Panc1 (cell line): ENCODE measurements around the gene AP1G2. TPM values are rescaled to one million over a fixed set of nuclear protein-coding genes. Genes with fewer than 3 reads are reported as not detected.

Experiments
- ATAC-seq: fragments of 200-7000 bp; cut with Tn5 transposase; 2 replicates; pipeline ENCODE4 v1.9.1; 2020; ENCODE audit warnings: mild to moderate bottlenecking, moderate library complexity
- BruUV-seq: library from RNA; stranded (reverse); fragments of 400-500 nt; replicated peaks from 2 replicates; lab custom pipeline; 2021; lab: Mats Ljungman, UMichigan
- CTCF ChIA-PET: fragments of 300-600 bp; sonication (Branson Sonifier 250); formaldehyde crosslinking; loops from one replicate; lab custom pipeline; 2022; ENCODE audit warnings: antibody characterized with exemption; lab: Charles Lee
- POLR2A ChIA-PET: fragments of 300-600 bp; sonication (Branson Sonifier 250); formaldehyde crosslinking; loops from one replicate; lab custom pipeline; 2022; ENCODE audit warnings: antibody characterized with exemption; lab: Charles Lee
- DNase-seq: peaks from one replicate; pipeline ENCODE4 v3.0.0-alpha.2; 2010; ENCODE audit warnings: low read depth, low spot score
- H3K27ac ChIP-seq: 2 replicates; pipeline ENCODE4 v1.5.1; 2011; ENCODE audit warnings: mild to moderate bottlenecking, low read length, inconsistent platforms
- H3K27me3 ChIP-seq: fragments of 200-500 bp; sonication (Bioruptor generic); 2 replicates; pipeline ENCODE4 v1.6.0; 2014; ENCODE audit warnings: low read length, inconsistent platforms; ENCODE audit not compliant: control insufficient read depth, insufficient read depth
- H3K36me3 ChIP-seq: fragments of 200-500 bp; sonication (Bioruptor generic); 2 replicates; pipeline ENCODE4 v1.5.1; 2014; ENCODE audit warnings: inconsistent platforms, mild to moderate bottlenecking, low read length, moderate library complexity; ENCODE audit not compliant: control insufficient read depth, insufficient read depth
- H3K4me1 ChIP-seq: 2 replicates; pipeline ENCODE4 v1.5.1; 2011; ENCODE audit warnings: inconsistent platforms, mild to moderate bottlenecking, low read length, moderate library complexity; ENCODE audit not compliant: control insufficient read depth, insufficient read depth
- H3K4me3 ChIP-seq, 2 experiments: 2 replicates each; pipeline ENCODE4 v1.5.1; 2011 to 2012; ENCODE audit warnings: low read depth in 2 of 2, low read length in 2 of 2, mild to moderate bottlenecking in 2 of 2, inconsistent platforms in 1 of 2, moderate library complexity in 1 of 2
- H3K9me3 ChIP-seq: fragments of 200-500 bp; sonication (Bioruptor generic); 2 replicates; pipeline ENCODE4 v1.5.1; 2014; ENCODE audit warnings: low read depth, mild to moderate bottlenecking, inconsistent platforms, low read length, moderate library complexity; ENCODE audit not compliant: control insufficient read depth, insufficient read depth
- CTCF ChIP-seq: fragments of 450-650 bp; IDR thresholded peaks from 2 replicates; pipeline ENCODE4 v1.5.1; 2017; ENCODE audit warnings: mild to moderate bottlenecking
- POLR2AphosphoS5 ChIP-seq: IDR thresholded peaks from 2 replicates; pipeline ENCODE4 v1.6.1; 2012; ENCODE audit warnings: mild to moderate bottlenecking, low read depth, low read length, moderate library complexity
- REST ChIP-seq, 2 experiments: IDR thresholded peaks; 2 replicates each; pipeline ENCODE4 v1.6.1; 2011 to 2012; ENCODE audit warnings: low read depth in 2 of 2, control low read depth in 1 of 2, low read length in 1 of 2, mild to moderate bottlenecking in 1 of 2, moderate library complexity in 1 of 2; ENCODE audit not compliant: insufficient read depth in 1 of 2
- SIN3A ChIP-seq: IDR thresholded peaks from 2 replicates; pipeline ENCODE4 v1.6.1; 2012; ENCODE audit warnings: low read depth, mild to moderate bottlenecking, low read length, moderate library complexity, borderline replicate concordance; ENCODE audit not compliant: insufficient read depth
- TCF7L2 ChIP-seq: IDR thresholded peaks from 2 replicates; pipeline ENCODE4 v1.6.1; 2011; ENCODE audit warnings: mild to moderate bottlenecking, low read depth, low read length, inconsistent platforms
- in situ Hi-C: cut with HindIII; loops from 2 replicates; pipeline ENCODE4 v1.10.0; 2016; ENCODE audit warnings: low sequenced_read_pairs, low pct_unique_long_range_greater_than_20kb
- intact Hi-C: fragments of 100-400 bp; cut with micrococcal nuclease; formaldehyde crosslinking; loops from one replicate; pipeline ENCODE4 v1.10.0; 2022; ENCODE audit not compliant: unreplicated experiment
- total RNA-seq: library from RNA; stranded (reverse); gene quantifications from one replicate; pipeline ENCODE4 v1.2.1, GENCODE V29; 2021; ENCODE audit not compliant: unreplicated experiment

Gene AP1G2
- total RNA-seq, 1 experiment from 2014 or later, result 61.6 TPM

GRCh38 chr14:23545740-23546365, 21.7 kb downstream of the AP1G2 start:
- Histone ChIP-seq H3K27ac (no peak overlapping the region), H3K4me1 (no peaks in the 10 kb centered on the region), H3K4me3 (no peak overlapping the region), H3K27me3 (no peaks in the 10 kb centered on the region), H3K9me3 (no peaks in the 10 kb centered on the region), H3K36me3 (no peaks in the 10 kb centered on the region)
- DNase-seq (no peak), ATAC-seq (no peak)
- TF ChIP-seq POLR2AphosphoS5, result no peak
- no peak for TF ChIP-seq REST (IDR thresholded peaks at IDR 0.05; ENCODE audit: insufficient read depth in 1 of 2, low read depth in 2 of 2, low read length in 1 of 2)
- no peak for TF ChIP-seq CTCF
- TF ChIP-seq SIN3A, result no peak
- TF ChIP-seq TCF7L2, result no peak
- ChIA-PET CTCF (no interaction called here), POLR2A (interaction anchor here (1.2 kb wide), 1 partner anchor 8 kb away, joined by 3 read pairs; no protein-coding TSS in a partner anchor)
- in situ Hi-C loops (no loop called here), intact Hi-C loops (no loop called here)
- BruUV-seq, result no TSS peak

GRCh38 chr14:23544511-23545447, 22.8 kb downstream of the AP1G2 start:
- BruUV-seq, result no TSS peak
- Histone ChIP-seq H3K36me3 (no peaks in the 10 kb centered on the region), H3K9me3 (no peaks in the 10 kb centered on the region), H3K27me3 (no peaks in the 10 kb centered on the region), H3K27ac (no peak overlapping the region), H3K4me1 (no peaks in the 10 kb centered on the region), H3K4me3 (no peak overlapping the region)
- no peak for DNase-seq
- CTCF ChIA-PET, result no interaction called here
- POLR2A ChIA-PET, result no interaction called here
- no peak for ATAC-seq
- in situ Hi-C loops (no loop called here), intact Hi-C loops (no loop called here)
- TF ChIP-seq TCF7L2 (no peak), REST (IDR thresholded peaks at IDR 0.05; ENCODE audit: insufficient read depth in 1 of 2, low read depth in 2 of 2, low read length in 1 of 2) (no peak)
